GM13977 (cell line): ENCODE data around the gene ATP11A.
"Not testable (repeated sequence)": the region's sequence is repeated elsewhere in the genome, so short reads cannot be mapped to it uniquely, and the experiment has no call there.

ENCODE experiments used
- DNase-seq: peaks from one replicate; pipeline ENCODE4 v3.0.0; 2012; ENCODE audit warnings: low spot score
- CTCF ChIP-seq: IDR thresholded peaks from 2 replicates; pipeline ENCODE4 v1.5.1; 2012; ENCODE audit warnings: mild to moderate bottlenecking, control low read depth; ENCODE audit not compliant: insufficient read depth; ENCODE audit errors: extremely low read depth, missing control alignments
- in situ Hi-C: fragments of 300-500 bp; cut with MboI; formaldehyde crosslinking; loops from one replicate; pipeline ENCODE4 v1.12.0; 2022; ENCODE audit warnings: low sequenced_read_pairs, low pct_unique_long_range_greater_than_20kb, mixed read lengths, inconsistent platforms; ENCODE audit not compliant: unreplicated experiment

ATP11A gene

GRCh38 chr13:112837371-112838037 lies 147.7 kb downstream of the ATP11A start:
- no peak for TF ChIP-seq CTCF
- in situ Hi-C loops, result no loop called here
- DNase-seq, result no peak

DNA sequence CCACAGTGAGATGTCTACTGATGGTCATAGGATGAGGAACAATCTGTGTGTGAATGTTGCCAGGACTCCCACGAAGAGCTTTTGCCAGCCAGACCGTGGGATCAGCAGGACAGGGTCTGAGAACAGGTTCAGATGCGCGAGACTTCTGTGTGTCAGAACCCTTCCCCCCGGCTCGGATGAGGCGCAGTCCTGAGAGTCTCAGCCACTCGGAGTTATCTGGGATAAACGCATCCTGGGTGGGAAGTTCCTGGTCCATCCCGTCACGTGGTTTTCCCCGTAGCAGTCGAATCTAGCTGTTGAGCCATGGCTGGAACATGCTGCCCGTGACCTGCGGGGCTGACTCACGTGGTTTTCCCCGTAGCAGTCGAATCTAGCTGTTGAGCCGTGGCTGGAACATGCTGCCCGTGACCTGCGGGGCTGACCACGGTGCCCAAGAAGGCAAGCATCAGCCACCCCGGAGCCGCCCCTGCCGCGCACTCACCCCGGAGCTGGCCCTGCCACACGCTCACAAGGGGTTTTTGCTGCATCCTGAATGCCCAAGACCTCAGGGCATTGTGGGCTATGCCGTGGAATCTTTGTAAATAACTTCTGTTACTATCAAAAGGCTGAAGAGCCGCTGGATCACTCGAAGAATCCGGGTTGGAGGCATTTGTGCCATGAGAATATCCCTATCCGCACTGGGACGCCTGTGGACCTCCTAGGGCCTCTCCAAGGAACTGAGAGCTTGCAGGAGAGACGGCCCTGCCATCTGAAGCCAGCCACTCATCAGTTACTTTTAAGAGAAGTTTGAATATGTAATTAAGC lies 148.4 kb downstream of the ATP11A start:
- in situ Hi-C loops, result no loop called here
- DNase-seq, result no peak
- TF ChIP-seq CTCF, result no peak

DNA sequence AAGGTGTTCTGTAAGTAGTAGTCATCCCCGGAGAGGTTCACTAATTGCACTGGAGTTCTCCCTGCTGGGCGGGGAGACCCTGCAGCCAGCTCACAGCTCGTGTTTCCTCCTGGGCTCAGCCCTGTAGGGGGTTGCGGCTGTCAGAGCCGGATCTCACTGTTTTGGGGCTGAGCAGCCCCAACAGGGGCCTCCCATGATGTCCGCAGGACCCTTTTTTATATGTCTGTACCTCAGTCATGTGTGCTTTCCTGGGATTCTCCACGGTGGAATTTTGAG lies 148.9 kb downstream of the ATP11A start:
- in situ Hi-C loops, result no loop called here
- no peak for DNase-seq
- TF ChIP-seq CTCF, result no peak

DNA sequence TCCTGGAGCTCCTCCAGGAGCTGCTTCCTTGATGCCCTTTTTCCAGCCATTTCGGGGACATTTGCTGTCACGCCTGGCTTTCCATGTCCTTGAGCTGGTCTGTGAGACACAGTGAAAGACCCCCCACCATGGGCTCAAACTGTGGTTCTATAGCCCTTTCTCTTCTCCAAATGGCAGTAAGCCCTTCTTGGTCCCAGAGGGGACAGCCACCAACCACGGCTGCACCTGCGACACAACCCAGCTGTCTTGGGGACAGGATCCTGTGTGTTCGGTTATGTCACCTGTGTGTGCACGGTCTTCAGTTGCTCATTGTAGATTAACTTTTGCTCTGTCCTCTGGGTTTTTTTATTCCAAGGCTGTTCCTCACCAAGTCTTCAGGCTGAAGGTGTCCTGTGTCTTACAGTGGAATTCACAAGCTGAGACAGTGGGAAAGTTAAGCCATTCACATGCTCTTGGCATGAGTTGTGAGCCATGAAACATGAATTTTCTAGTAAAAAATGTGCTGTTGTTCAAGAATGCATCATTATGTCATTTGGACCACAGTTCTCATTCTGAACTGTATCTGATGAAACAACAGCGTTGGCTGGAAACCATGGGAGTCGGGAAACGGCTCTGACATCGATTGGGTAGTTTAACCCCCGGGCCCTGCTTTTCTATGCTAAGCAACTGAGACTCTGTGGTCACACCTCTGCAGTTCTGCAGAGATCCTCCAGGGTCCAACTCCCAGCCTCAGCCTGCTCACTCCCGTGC lies 149.7 kb downstream of the ATP11A start:
- no peak for DNase-seq
- in situ Hi-C loops, result no loop called here
- TF ChIP-seq CTCF, result no peak

DNA sequence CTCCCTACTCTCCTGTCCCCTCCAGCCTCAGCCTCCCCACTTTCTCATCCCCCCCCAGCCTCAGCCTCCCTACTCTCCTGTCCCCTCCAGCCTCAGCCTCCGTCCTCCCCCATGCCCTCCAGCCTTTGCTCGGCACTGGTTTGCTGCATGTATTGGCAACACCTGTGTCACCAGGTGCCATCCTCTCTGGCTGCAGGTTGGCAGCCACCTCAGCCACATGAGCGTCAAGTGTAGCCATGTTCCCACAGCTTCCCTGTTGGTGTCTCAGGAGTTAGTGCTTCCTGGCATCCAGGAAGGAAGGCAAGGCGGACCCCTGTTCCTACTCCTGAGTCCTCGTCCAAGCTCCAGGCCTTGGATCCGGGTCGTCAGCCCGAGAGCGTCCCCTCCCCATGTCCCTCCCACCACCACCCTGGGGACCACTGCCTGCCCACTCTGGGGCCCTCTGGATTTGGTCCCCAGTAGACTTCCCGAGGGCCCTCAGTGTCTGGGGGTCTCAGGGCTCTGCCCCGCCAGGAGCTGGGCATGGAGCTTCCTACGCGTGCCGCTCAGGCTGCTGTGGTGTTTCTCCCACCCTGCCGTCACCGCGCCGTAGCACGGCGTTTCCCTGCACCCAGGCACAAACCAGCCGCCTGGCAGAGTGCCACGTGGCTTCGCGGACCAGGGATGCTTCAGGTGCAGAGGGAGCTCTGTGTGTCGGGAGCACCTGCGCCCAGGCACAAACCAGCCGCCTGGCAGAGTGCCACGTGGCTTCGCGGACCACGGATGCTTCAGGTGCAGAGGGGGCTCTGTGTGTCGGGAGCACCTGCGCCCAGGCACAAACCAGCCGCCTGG lies 150.8 kb downstream of the ATP11A start:
- no peak for DNase-seq
- in situ Hi-C loops, result no loop called here

DNA sequence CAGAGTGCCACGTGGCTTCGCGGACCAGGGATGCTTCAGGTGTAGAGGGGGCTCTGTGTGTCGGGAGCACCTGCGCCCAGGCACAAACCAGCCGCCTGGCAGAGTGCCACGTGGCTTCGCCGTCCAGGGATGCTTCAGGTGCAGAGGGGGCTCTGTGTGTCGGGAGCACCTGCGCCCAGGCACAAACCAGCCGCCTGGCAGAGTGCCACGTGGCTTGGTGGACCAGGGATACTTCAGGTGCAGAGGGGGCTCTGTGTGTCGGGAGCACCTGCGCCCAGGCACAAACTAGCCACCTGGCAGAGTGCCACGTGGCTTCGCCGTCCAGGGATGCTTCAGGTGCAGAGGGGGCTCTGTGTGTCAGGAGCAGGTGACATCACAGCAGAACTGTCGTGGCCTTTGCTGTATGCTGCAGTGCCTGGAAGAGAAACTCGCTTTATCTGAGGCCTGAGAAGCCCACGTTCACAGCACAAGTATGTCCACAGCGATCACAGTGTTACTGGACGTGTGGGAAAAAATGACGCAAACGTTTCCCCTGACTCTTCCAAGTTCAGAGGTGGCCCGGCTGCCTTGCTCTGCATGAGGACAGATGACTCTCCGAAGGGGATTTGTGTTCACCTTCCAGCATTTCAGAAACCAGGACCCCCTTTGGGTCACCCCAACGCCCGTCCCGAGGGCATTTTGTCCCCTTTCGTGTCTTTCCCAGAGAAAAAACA lies 151.6 kb downstream of the ATP11A start:
- DNase-seq, in situ Hi-C loops: not testable (repeated sequence)

More for the DNA sequence above, 150.8 kb downstream of the ATP11A start:
- no peak for TF ChIP-seq CTCF
